T-cell (primary cell): ENCODE results near the gene TMSB4X. TPM values are rescaled to one million over a fixed set of nuclear protein-coding genes. Genes with fewer than 3 reads are reported as not detected.

Experiments
- ATAC-seq, 4 experiments: fragments of 200-7000 bp in 3 of 4; fragments of 150-1000 bp in 1 of 4; cut with Tn5 transposase; replicated peaks in 1 of 4; 1 replicate in 3 of 4; 2 replicates in 1 of 4; pipeline ENCODE4 v1.10.0; 2021; ENCODE audit warnings: moderate library complexity in 3 of 4, mild to moderate bottlenecking in 2 of 4, moderate number of reproducible peaks in 1 of 4
- CTCF ChIA-PET, 2 donors: fragments of 300-600 bp; sonication (Branson Sonifier 250); formaldehyde crosslinking; loops; one replicate each; lab custom pipeline; 2022; ENCODE audit warnings: antibody characterized with exemption in 2 of 2; lab: Charles Lee
- POLR2A ChIA-PET, 2 donors: fragments of 300-600 bp; sonication (Branson Sonifier 250); formaldehyde crosslinking; loops; one replicate each; lab custom pipeline; 2022; ENCODE audit warnings: antibody characterized with exemption in 2 of 2; lab: Charles Lee
- DNase-seq, 35 experiments: peaks; one replicate each; pipeline versions ENCODE4 v3.0.0 to v3.0.0-alpha.2; 2013 to 2023
- H3K27ac ChIP-seq: one replicate; pipeline ENCODE4 v1.5.1; 2013; ENCODE audit warnings: low read length
- H3K27me3 ChIP-seq, 2 experiments: replicated peaks in 1 of 2; 1 replicate in 1 of 2; 2 replicates in 1 of 2; pipeline versions ENCODE4 v1.6.1 to v1.7.0; 2013; ENCODE audit warnings: low read length in 1 of 2, mixed read lengths in 1 of 2; ENCODE audit not compliant: control insufficient read depth in 2 of 2, insufficient read depth in 2 of 2; ENCODE audit errors: extremely low read depth in 1 of 2
- H3K36me3 ChIP-seq, 2 donors: 1 replicate in 1 of 2; 2 replicates in 1 of 2; pipeline versions ENCODE4 v1.6.1 to v1.7.0; 2013; ENCODE audit warnings: low read length in 1 of 2; ENCODE audit not compliant: control insufficient read depth in 2 of 2, insufficient read depth in 1 of 2; ENCODE audit errors: extremely low read depth in 1 of 2
- H3K4me1 ChIP-seq, 2 experiments: 1 replicate in 1 of 2; 2 replicates in 1 of 2; pipeline versions ENCODE4 v1.6.1 to v1.7.0; 2013; ENCODE audit warnings: low read length in 2 of 2, mixed read lengths in 1 of 2; ENCODE audit not compliant: insufficient read depth in 2 of 2, control insufficient read depth in 1 of 2; ENCODE audit errors: extremely low read depth in 1 of 2
- H3K4me3 ChIP-seq, 2 donors: 1 replicate in 1 of 2; 2 replicates in 1 of 2; pipeline versions ENCODE4 v1.5.1 to v1.7.0; 2013; ENCODE audit warnings: mild to moderate bottlenecking in 2 of 2, low read length in 1 of 2, moderate library complexity in 1 of 2; ENCODE audit not compliant: control insufficient read depth in 1 of 2; ENCODE audit errors: extremely low read depth in 1 of 2
- H3K9me3 ChIP-seq: 2 replicates; pipeline ENCODE4 v1.7.0; 2013
- H3K27ac Mint-ChIP-seq, 2 donors: one replicate each; pipeline ENCODE4 v1.8.0; 2020 to 2021; ENCODE audit warnings: mild to moderate bottlenecking in 2 of 2, mixed read lengths in 2 of 2
- H3K27me3 Mint-ChIP-seq, 2 donors: one replicate each; pipeline ENCODE4 v1.8.0; 2021 to 2022; ENCODE audit warnings: mixed read lengths in 2 of 2
- H3K36me3 Mint-ChIP-seq: one replicate; pipeline ENCODE4 v1.8.0; 2021; ENCODE audit warnings: mixed read lengths
- H3K4me1 Mint-ChIP-seq, 3 donors: one replicate each; pipeline ENCODE4 v1.8.0; 2020 to 2022; ENCODE audit warnings: mixed read lengths in 3 of 3, mild to moderate bottlenecking in 1 of 3
- H3K4me3 Mint-ChIP-seq, 3 donors: one replicate each; pipeline ENCODE4 v1.8.0; 2020 to 2022; ENCODE audit warnings: mild to moderate bottlenecking in 3 of 3, mixed read lengths in 3 of 3, moderate library complexity in 3 of 3
- H3K9me3 Mint-ChIP-seq, 3 donors: one replicate each; pipeline ENCODE4 v1.8.0; 2020 to 2022; ENCODE audit warnings: mixed read lengths in 3 of 3
- WGBS: methylation state at CpG from one replicate; pipeline ENCODE4 v1.1.5; 2013; ENCODE audit warnings: missing lambda C conversion rate; ENCODE audit not compliant: insufficient coverage; 5-methylcytosine and 5-hydroxymethylcytosine counted together
- total RNA-seq, 35 experiments: library from RNA in 6 of 35; stranded (reverse) in 6 of 35; fragments of 120-200 nt in 1 of 35; gene quantifications; one replicate each; pipeline versions ENCODE4 v1.2.1 to v1.2.4 and lab custom pipeline; 2013 to 2026

TMSB4X gene
- total RNA-seq, 5 donors from 2014 or later (not counting 1 experiment from before 2014, with no cell fraction given) = 5,030 to 6,201 (median 5,880) TPM

DNA sequence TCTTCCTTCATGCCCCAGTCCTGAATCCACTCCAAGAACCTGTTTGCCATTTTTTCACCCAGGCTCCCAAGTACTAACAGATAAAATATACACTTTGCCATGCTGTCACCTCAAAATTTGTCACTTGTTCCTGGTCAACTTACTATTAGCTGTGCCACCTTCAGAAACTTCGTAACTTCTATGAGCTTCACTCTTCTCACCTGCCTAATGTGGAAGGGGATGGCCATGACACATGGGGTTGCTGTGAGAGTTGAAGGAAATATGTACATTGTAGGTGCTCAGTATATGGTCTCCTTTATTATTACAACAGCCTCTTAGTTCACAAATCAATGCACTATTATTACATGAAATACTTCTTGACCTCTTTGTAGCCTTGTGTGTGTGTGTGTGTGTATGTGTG, 10.4 kb downstream of the TMSB4X start:
- no peak overlapping the region for H3K4me3 ChIP-seq
- H3K27me3 ChIP-seq = no peaks in the 10 kb centered on the region
- Mint-ChIP-seq H3K27ac (peak overlapping the region; percentile 93 to 99), H3K4me1 (peaks cover 70 to 77% (median 73%) of the 10 kb centered on the region in 3 donors), H3K36me3 (no peaks in the 10 kb centered on the region), H3K27me3 (peaks cover 0 to 7% of the 10 kb centered on the region in 2 donors), H3K4me3 (peak overlapping the region; percentile 45 to 79 (median 71)), H3K9me3 (no peaks in the 10 kb centered on the region)
- H3K36me3 ChIP-seq = no peaks in the 10 kb centered on the region
- no CpG with 5 or more reads among the region's 1 CpG for WGBS
- DNase-seq = no peak
- CTCF ChIA-PET = interaction anchor here (1.0 to 1.4 kb wide), 2 partner anchors 36 to 107 kb away, joined by 3 to 5 read pairs; no protein-coding TSS in a partner anchor
- peak overlapping the region; percentile 78 for H3K27ac ChIP-seq
- no peaks in the 10 kb centered on the region for H3K9me3 ChIP-seq
- H3K4me1 ChIP-seq = peaks cover 47 to 64% of the 10 kb centered on the region in 2 experiments
- POLR2A ChIA-PET = no interaction called here
- ATAC-seq = peak in 2 of 4 experiments; percentile 11 to 24

DNA sequence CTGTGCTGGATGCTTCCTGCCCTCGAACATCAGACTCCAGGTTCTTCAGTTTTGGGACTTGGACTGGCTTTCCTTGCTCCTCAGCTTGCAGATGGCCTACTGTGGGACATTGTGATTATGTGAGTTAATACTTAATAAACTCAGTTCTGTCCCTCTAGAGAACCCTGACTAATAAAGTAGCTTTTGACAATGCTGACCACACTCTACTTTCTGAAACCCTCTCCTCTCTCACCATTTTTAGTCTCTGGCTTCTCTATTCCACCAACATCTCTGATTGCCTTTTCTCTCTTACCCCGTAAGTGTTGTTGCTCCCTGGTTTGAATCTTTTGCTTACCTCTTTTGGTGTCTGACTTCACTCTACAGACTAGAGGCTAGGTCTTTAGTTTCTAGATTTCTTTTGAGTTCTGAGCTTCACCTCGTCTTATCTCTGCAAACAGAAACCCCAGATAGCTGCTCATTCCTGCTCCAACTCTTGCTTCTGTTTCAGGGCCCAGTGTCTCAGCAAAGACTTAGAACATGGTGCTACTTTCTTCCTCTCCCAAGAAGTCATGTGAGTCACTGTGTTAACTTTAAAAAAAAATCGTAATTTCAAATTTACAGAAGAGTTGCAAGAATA, 11.4 kb downstream of the TMSB4X start:
- H3K4me3 ChIP-seq = no peak overlapping the region
- H3K4me3 Mint-ChIP-seq = peak overlapping the region in 2 of 3 donors; percentile 31 to 79

DNA sequence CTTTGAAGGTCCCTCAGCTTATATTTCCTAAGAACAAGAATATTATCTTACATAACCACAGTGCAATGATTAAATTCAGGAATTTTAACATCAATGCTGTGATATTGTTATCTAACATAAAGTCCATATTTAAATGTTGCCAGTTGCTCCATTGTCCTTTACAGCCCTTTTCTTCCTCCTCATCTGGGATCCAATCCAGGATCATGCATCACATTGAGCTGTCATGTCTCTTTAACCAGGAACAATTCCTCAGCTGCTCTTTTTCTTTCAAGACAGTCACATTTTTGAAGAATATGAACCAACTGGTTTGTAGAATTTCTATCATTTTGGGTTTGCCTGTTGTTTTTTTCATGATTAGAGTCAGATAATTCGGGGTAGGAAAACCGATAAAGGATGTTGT, 12.0 kb downstream of the TMSB4X start:
- peaks cover 0 to 17% of the 10 kb centered on the region in 2 donors for H3K27me3 Mint-ChIP-seq
- no peaks in the 10 kb centered on the region for H3K27me3 ChIP-seq
- H3K4me3 ChIP-seq = no peak overlapping the region
- WGBS = no CpG with 5 or more reads among the region's 2 CpGs
- ATAC-seq (no peak), DNase-seq (no peak)
- peaks cover 69 to 75% (median 72%) of the 10 kb centered on the region in 3 donors for H3K4me1 Mint-ChIP-seq
- H3K27ac ChIP-seq = peak overlapping the region; percentile 55
- H3K4me3 Mint-ChIP-seq = peak overlapping the region in 1 of 3 donors; percentile 79
- H3K36me3 Mint-ChIP-seq = no peaks in the 10 kb centered on the region
- no peaks in the 10 kb centered on the region for H3K9me3 Mint-ChIP-seq
- H3K9me3 ChIP-seq = no peaks in the 10 kb centered on the region
- H3K4me1 ChIP-seq = peaks cover 36 to 49% of the 10 kb centered on the region in 2 experiments
- CTCF ChIA-PET = interaction anchor here in 1 of 2 donors (0.6 kb wide), 1 partner anchor 65 kb away, joined by 3 read pairs; no protein-coding TSS in a partner anchor
- no peaks in the 10 kb centered on the region for H3K36me3 ChIP-seq
- POLR2A ChIA-PET = interaction anchor here (0.6 to 1.2 kb wide), 3 partner anchors 9 to 40 kb away, joined by 3 read pairs; no protein-coding TSS in a partner anchor
- peak overlapping the region; percentile 93 to 99 for H3K27ac Mint-ChIP-seq

More for the DNA sequence above, 11.4 kb downstream of the TMSB4X start:
- no peaks in the 10 kb centered on the region for H3K9me3 Mint-ChIP-seq
- H3K36me3 Mint-ChIP-seq = no peaks in the 10 kb centered on the region
- Histone ChIP-seq H3K27ac (peak overlapping the region; percentile 55), H3K4me1 (peaks cover 42 to 55% of the 10 kb centered on the region in 2 experiments), H3K27me3 (no peaks in the 10 kb centered on the region), H3K9me3 (no peaks in the 10 kb centered on the region), H3K36me3 (no peaks in the 10 kb centered on the region)
- ChIA-PET POLR2A (interaction anchor here (0.7 to 1.2 kb wide), 2 partner anchors 9 to 39 kb away, joined by 3 read pairs; no protein-coding TSS in a partner anchor), CTCF (interaction anchor here (0.5 to 1.0 kb wide), 3 partner anchors 28 to 106 kb away, joined by 3 read pairs; no protein-coding TSS in a partner anchor)
- 43% methylated on average over 1 of the region's 4 CpGs for WGBS
- H3K27ac Mint-ChIP-seq = peak overlapping the region; percentile 93 to 99
- ATAC-seq (no peak), DNase-seq (no peak)
- H3K27me3 Mint-ChIP-seq = peaks cover 0 to 12% of the 10 kb centered on the region in 2 donors
- peaks cover 69 to 74% (median 71%) of the 10 kb centered on the region in 3 donors for H3K4me1 Mint-ChIP-seq

DNA sequence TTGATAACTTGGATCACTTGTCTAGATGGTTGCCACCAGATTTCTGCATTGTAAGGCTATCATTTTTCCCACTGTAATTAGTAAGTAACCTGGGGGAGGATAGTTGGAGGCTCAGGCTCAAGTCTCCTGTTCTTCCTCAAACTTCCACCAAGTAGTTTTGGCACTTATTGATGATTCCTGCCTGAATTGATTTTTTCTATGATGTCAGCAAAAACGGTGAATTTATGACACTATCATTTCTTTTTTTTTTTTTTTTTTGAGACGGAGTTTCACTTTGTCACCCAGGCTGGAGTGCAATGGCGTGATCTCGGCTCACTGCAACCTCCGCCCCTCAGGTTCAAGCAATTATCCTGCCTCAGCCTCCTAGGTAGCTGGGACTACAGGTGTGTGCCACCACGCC, 12.4 kb downstream of the TMSB4X start:
- peaks cover 31 to 45% of the 10 kb centered on the region in 2 experiments for H3K4me1 ChIP-seq
- peak overlapping the region; percentile 93 to 99 for H3K27ac Mint-ChIP-seq

DNA sequence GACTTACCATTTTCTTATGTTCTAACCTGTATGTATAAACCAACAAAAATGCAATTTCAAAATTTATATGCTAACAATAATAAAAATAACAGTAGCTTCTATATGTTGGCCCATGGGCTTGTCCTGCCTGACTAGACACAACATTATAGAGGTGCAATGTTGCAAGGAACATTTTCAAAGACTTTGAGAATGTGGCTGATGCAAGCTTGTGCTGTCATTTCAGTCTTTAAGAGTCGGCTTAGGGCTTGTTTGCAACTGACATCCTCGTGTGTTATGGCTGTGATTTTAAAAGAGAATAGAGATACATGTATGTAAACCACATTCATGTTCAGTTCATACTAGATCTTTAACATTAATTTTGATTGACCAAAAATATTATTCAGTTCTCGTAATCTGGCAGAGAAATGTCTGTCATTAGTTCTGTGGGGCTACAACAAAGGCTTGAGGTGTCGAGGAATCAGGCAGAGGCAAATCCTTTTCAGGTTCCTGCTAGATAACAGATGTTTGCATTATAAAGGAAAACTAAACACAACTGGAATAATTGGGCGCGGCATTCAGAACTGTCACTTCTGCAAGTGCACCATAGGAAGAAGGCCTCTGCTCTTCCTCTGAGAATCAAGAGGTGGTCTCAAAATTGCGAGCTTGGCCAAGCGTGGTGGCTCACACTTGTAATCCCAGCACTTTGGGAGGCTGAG, 13.1 kb downstream of the TMSB4X start:
- Histone ChIP-seq H3K4me3 (no peak overlapping the region), H3K27me3 (no peaks in the 10 kb centered on the region), H3K36me3 (no peaks in the 10 kb centered on the region), H3K4me1 (peaks cover 26 to 39% of the 10 kb centered on the region in 2 experiments), H3K27ac (no peak overlapping the region), H3K9me3 (no peaks in the 10 kb centered on the region)
- CTCF ChIA-PET = no interaction called here
- DNase-seq (no peak), ATAC-seq (no peak)
- Mint-ChIP-seq H3K27me3 (peaks cover 0 to 18% of the 10 kb centered on the region in 2 donors), H3K4me3 (peak overlapping the region in 1 of 3 donors; percentile 79), H3K36me3 (no peaks in the 10 kb centered on the region), H3K4me1 (peaks cover 64 to 71% (median 70%) of the 10 kb centered on the region in 3 donors), H3K9me3 (no peaks in the 10 kb centered on the region), H3K27ac (peak overlapping the region in 1 of 2 donors; percentile 25)
- POLR2A ChIA-PET = no interaction called here
- 100% methylated on average over 2 of the region's 8 CpGs for WGBS

More for the DNA sequence above, 12.4 kb downstream of the TMSB4X start:
- no peaks in the 10 kb centered on the region for H3K9me3 Mint-ChIP-seq
- no peaks in the 10 kb centered on the region for H3K36me3 Mint-ChIP-seq
- H3K27me3 Mint-ChIP-seq = peaks cover 0 to 18% of the 10 kb centered on the region in 2 donors
- H3K9me3 ChIP-seq = no peaks in the 10 kb centered on the region
- no peak overlapping the region for H3K4me3 ChIP-seq
- H3K36me3 ChIP-seq = no peaks in the 10 kb centered on the region
- DNase-seq (no peak), ATAC-seq (no peak)
- peak overlapping the region; percentile 55 for H3K27ac ChIP-seq
- no CpG with 5 or more reads among the region's 6 CpGs for WGBS
- CTCF ChIA-PET = no interaction called here
- H3K4me1 Mint-ChIP-seq = peaks cover 65 to 72% (median 71%) of the 10 kb centered on the region in 3 donors
- no peaks in the 10 kb centered on the region for H3K27me3 ChIP-seq
- POLR2A ChIA-PET = interaction anchor here in 1 of 2 donors (0.6 kb wide), 1 partner anchor 11 kb away, joined by 3 read pairs; no protein-coding TSS in a partner anchor
- peak overlapping the region in 1 of 3 donors; percentile 79 for H3K4me3 Mint-ChIP-seq

DNA sequence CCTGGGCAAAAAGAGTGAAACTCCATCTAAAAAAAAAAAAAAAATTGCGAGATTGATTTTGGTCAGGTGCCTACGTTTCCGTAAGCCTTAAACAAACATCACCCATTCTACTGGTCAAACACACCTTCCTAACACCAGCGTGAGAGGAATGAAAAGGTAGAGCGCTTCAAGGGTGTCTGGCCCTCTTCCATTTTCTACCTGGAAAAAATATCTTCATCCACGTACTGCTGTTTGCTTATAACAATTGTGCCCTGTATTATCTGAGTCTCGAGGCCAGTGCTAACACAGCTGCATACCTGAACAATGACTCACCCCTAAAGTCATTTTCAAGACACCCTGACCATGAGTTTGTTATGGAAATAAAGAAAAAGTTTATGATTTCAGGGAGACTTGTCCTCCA, 13.9 kb downstream of the TMSB4X start:
- H3K27ac Mint-ChIP-seq = no peak overlapping the region
- Histone ChIP-seq H3K36me3 (no peaks in the 10 kb centered on the region), H3K4me1 (peaks cover 22 to 32% of the 10 kb centered on the region in 2 experiments), H3K27ac (no peak overlapping the region), H3K4me3 (no peak overlapping the region), H3K27me3 (no peaks in the 10 kb centered on the region), H3K9me3 (no peaks in the 10 kb centered on the region)
- ChIA-PET CTCF (no interaction called here), POLR2A (no interaction called here)
- H3K9me3 Mint-ChIP-seq = no peaks in the 10 kb centered on the region
- peaks cover 61 to 67% (median 65%) of the 10 kb centered on the region in 3 donors for H3K4me1 Mint-ChIP-seq
- peaks cover 0 to 13% of the 10 kb centered on the region in 2 donors for H3K27me3 Mint-ChIP-seq
- no peaks in the 10 kb centered on the region for H3K36me3 Mint-ChIP-seq
- no CpG with 5 or more reads among the region's 7 CpGs for WGBS
- H3K4me3 Mint-ChIP-seq = no peak overlapping the region
- ATAC-seq (no peak), DNase-seq (no peak)
